ENCODE measurements around the gene SLC23A1. TPM values are rescaled to one million over a fixed set of nuclear protein-coding genes. Genes with fewer than 3 reads are reported as not detected.

SLC23A1 gene
- total RNA-seq, 2 donors from 2014 or later, result not detected

DNA sequence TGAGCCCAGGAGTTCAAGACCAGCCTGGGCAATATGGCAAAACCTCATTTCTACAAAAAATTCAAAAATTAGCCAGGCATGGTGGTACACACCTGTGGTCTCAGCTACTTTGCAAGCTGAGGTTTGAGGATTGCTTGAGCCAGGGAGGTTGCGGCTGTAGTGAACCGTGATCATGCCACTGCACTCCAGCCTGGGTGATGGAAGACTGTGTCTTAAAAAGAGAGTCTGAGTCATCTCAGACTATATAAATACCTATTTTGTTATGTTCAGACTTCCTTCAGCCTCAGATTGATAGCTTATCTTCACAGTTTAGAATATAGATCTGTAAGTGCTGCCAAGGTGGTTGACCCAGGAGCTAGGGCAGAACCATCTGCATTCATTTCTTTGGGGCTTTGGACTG lies 43.0 kb downstream of the SLC23A1 start:
- no peaks in the 10 kb centered on the region for H3K36me3 ChIP-seq
- H3K9me3 ChIP-seq, result no peaks in the 10 kb centered on the region
- no peak overlapping the region for H3K27ac ChIP-seq
- H3K4me1 ChIP-seq (ENCODE audit: control insufficient read depth in 1 of 2, low read depth in 2 of 2), result peaks cover 16 to 41% of the 10 kb centered on the region in 2 donors
- no peak for ATAC-seq (ENCODE audit: insufficient number of reproducible peaks, low FRiP score, low read depth)
- no peak for DNase-seq (ENCODE audit: low spot score)
- TF ChIP-seq, protein P1, sequence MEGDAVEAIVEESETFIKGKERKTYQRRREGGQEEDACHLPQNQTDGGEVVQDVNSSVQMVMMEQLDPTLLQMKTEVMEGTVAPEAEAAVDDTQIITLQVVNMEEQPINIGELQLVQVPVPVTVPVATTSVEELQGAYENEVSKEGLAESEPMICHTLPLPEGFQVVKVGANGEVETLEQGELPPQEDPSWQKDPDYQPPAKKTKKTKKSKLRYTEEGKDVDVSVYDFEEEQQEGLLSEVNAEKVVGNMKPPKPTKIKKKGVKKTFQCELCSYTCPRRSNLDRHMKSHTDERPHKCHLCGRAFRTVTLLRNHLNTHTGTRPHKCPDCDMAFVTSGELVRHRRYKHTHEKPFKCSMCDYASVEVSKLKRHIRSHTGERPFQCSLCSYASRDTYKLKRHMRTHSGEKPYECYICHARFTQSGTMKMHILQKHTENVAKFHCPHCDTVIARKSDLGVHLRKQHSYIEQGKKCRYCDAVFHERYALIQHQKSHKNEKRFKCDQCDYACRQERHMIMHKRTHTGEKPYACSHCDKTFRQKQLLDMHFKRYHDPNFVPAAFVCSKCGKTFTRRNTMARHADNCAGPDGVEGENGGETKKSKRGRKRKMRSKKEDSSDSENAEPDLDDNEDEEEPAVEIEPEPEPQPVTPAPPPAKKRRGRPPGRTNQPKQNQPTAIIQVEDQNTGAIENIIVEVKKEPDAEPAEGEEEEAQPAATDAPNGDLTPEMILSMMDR (IDR thresholded peaks at IDR 0.05), result no peak
- no peak overlapping the region for H3K4me3 ChIP-seq
- H3K27me3 ChIP-seq (replicated peaks; ENCODE audit: insufficient read depth), result no peaks in the 10 kb centered on the region

DNA sequence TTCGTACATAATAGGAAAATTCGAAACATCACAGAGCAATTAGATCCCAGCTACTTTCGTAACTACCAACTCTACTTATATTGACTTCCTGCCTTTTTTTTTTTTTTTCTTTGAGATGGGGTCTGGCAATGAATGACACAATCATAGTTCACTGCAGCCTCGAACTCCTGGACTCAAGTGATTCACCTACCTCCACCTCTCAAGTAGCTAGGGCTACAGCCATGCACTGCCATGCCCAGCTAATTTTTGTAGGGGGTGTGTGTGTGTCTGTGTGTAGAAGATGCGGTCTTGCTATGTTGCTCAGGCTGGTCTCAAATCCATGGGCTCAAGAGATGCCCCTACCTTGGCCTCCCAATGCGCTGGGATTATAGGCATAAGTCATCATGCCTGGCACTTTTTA lies 47.3 kb downstream of the SLC23A1 start:
- Histone ChIP-seq H3K4me3 (no peak overlapping the region), H3K36me3 (peaks cover 7% of the 10 kb centered on the region), H3K4me1 (ENCODE audit: control insufficient read depth in 1 of 2, low read depth in 2 of 2) (peaks cover 3 to 13% of the 10 kb centered on the region in 2 donors), H3K9me3 (no peaks in the 10 kb centered on the region), H3K27me3 (replicated peaks; ENCODE audit: insufficient read depth) (no peaks in the 10 kb centered on the region), H3K27ac (no peak overlapping the region)
- no peak for ATAC-seq (ENCODE audit: insufficient number of reproducible peaks, low FRiP score, low read depth)
- DNase-seq (ENCODE audit: low spot score), result no peak
- TF ChIP-seq, protein P1 (IDR thresholded peaks at IDR 0.05), result no peak

Other genes starting within 250 kb of the SLC23A1 start
- 10 to 100 TPM; 33.1 to 41.2 TPM for gene SIL1, start 184.9 kb downstream of the SLC23A1 start, total RNA-seq
- gene MATR3, start 89.6 kb downstream of the SLC23A1 start, total RNA-seq, result 100 to 1,000 TPM; 194 to 264 TPM
- gene PAIP2, start 41.4 kb downstream of the SLC23A1 start, total RNA-seq, result 10 to 100 TPM; 53.9 to 65.6 TPM
- not detected for gene MZB1, start 6.6 kb upstream of the SLC23A1 start, total RNA-seq
- 1 to 10 TPM; 1.9 to 4.9 TPM for gene PROB1, start 11.8 kb upstream of the SLC23A1 start, total RNA-seq
- gene SPATA24, start 20.8 kb upstream of the SLC23A1 start, total RNA-seq, result 10 to 100 TPM in 1 of 2 donors, 1 to 10 TPM in 1; 1.2 to 11.6 TPM
- gene DNAJC18, start 56.2 kb upstream of the SLC23A1 start, total RNA-seq, result 10 to 100 TPM in 1 of 2 donors, 1 to 10 TPM in 1; 6.9 to 16.7 TPM
- gene ECSCR, start 79.4 kb upstream of the SLC23A1 start, total RNA-seq, result 10 to 100 TPM; 27.1 to 35.6 TPM
- gene SMIM33, start 87.7 kb upstream of the SLC23A1 start, total RNA-seq, result not detected
- gene STING1, start 99.5 kb upstream of the SLC23A1 start, total RNA-seq, result 100 to 1,000 TPM; 100 to 202 TPM
- 10 to 100 TPM; 51.9 to 66.7 TPM for gene UBE2D2, start 178.0 kb upstream of the SLC23A1 start, total RNA-seq